ENCODE measurements around the gene FRAS1.

Gene FRAS1

GRCh38 chr4:78519962-78520361 lies 462.8 kb downstream of the FRAS1 start:
- CTCF ChIA-PET = no interaction called here
- Histone ChIP-seq H3K27me3 (replicated peaks in 2 of 5; ENCODE audit: control insufficient read depth in 4 of 5, insufficient read depth in 5 of 5, low read length in 4 of 5) (no peaks in the 10 kb centered on the region), H3K9me3 (ENCODE audit: control extremely low read depth in 1 of 5, control insufficient read depth in 4 of 5, insufficient read depth in 2 of 5, low read depth in 1 of 5, low read length in 4 of 5) (no peaks in the 10 kb centered on the region)

DNA sequence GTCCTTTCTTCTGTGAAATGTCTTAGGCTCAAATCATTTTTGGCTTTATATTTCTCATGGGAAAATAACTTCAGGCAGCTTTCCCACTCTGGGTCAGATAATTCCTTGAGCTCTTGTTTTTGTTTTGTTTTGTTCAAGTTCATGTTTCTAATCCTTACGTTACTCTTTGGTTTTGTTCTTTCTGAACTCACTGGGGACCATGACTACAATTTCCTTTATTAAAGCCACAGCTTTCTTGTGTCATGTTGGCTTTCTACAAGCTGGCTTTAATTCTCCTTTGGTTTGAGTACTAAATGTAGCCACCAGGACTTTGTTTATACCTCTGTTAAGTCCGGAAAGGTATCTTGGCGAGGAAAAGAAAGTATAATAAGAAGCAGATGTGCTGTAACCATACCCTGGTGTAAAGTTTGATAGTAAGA lies 463.7 kb downstream of the FRAS1 start:
- Histone ChIP-seq H3K4me1 (ENCODE audit: control extremely low read depth in 1 of 4, control insufficient read depth in 4 of 4, insufficient read depth in 4 of 4, low read length in 3 of 4) (peaks cover 0 to 7% (median 2%) of the 10 kb centered on the region in 4 experiments), H3K4me3 (ENCODE audit: control insufficient read depth in 1 of 7, extremely low read depth in 1 of 7, insufficient read depth in 4 of 7, low read depth in 2 of 7, low read length in 6 of 7) (no peak overlapping the region), H3K27me3 (replicated peaks in 2 of 5; ENCODE audit: control insufficient read depth in 4 of 5, insufficient read depth in 5 of 5, low read length in 4 of 5) (no peaks in the 10 kb centered on the region), H3K9me3 (ENCODE audit: control extremely low read depth in 1 of 5, control insufficient read depth in 4 of 5, insufficient read depth in 2 of 5, low read depth in 1 of 5, low read length in 4 of 5) (no peaks in the 10 kb centered on the region), H3K36me3 (ENCODE audit: control insufficient read depth in 4 of 4, insufficient read depth in 4 of 4, low read length in 3 of 4) (no peaks in the 10 kb centered on the region), H3K27ac (ENCODE audit: insufficient read depth in 1 of 2, low read depth in 1 of 2, low read length in 2 of 2, poor library complexity in 1 of 2, severe bottlenecking in 2 of 2) (no peak overlapping the region)
- ChIA-PET CTCF (no interaction called here), POLR2A (no interaction called here)
- DNase-seq = peak in 2 of 3 donors; percentile 38 to 45
- no CpG with 5 or more reads among the region's 3 CpGs for WGBS (ENCODE audit: insufficient coverage)

More at GRCh38 chr4:78519962-78520361, 462.8 kb downstream of the FRAS1 start:
- no peak overlapping the region for H3K27ac ChIP-seq (ENCODE audit: insufficient read depth in 1 of 2, low read depth in 1 of 2, low read length in 2 of 2, poor library complexity in 1 of 2, severe bottlenecking in 2 of 2)
- H3K4me1 ChIP-seq (ENCODE audit: control extremely low read depth in 1 of 4, control insufficient read depth in 4 of 4, insufficient read depth in 4 of 4, low read length in 3 of 4) = peaks cover 0 to 7% (median 2%) of the 10 kb centered on the region in 4 experiments
- WGBS (ENCODE audit: insufficient coverage) = 100% methylated on average over 3 of the region's 3 CpGs
- DNase-seq = no peak
- POLR2A ChIA-PET = no interaction called here
- H3K4me3 ChIP-seq (ENCODE audit: control insufficient read depth in 1 of 7, extremely low read depth in 1 of 7, insufficient read depth in 4 of 7, low read depth in 2 of 7, low read length in 6 of 7) = no peak overlapping the region
- no peaks in the 10 kb centered on the region for H3K36me3 ChIP-seq (ENCODE audit: control insufficient read depth in 4 of 4, insufficient read depth in 4 of 4, low read length in 3 of 4)

- ChIA-PET CTCF (no interaction called here), POLR2A (no interaction called here)
- Histone ChIP-seq H3K27ac (ENCODE audit: insufficient read depth in 1 of 2, low read depth in 1 of 2, low read length in 2 of 2, poor library complexity in 1 of 2, severe bottlenecking in 2 of 2) (no peak overlapping the region), H3K27me3 (replicated peaks in 2 of 5; ENCODE audit: control insufficient read depth in 4 of 5, insufficient read depth in 5 of 5, low read length in 4 of 5) (no peaks in the 10 kb centered on the region), H3K4me3 (ENCODE audit: control insufficient read depth in 1 of 7, extremely low read depth in 1 of 7, insufficient read depth in 4 of 7, low read depth in 2 of 7, low read length in 6 of 7) (no peak overlapping the region), H3K9me3 (ENCODE audit: control extremely low read depth in 1 of 5, control insufficient read depth in 4 of 5, insufficient read depth in 2 of 5, low read depth in 1 of 5, low read length in 4 of 5) (no peaks in the 10 kb centered on the region), H3K4me1 (ENCODE audit: control extremely low read depth in 1 of 4, control insufficient read depth in 4 of 4, insufficient read depth in 4 of 4, low read length in 3 of 4) (peaks cover 0 to 7% (median 2%) of the 10 kb centered on the region in 4 experiments), H3K36me3 (ENCODE audit: control insufficient read depth in 4 of 4, insufficient read depth in 4 of 4, low read length in 3 of 4) (no peaks in the 10 kb centered on the region)
- DNase-seq = no peak
- no CpG with 5 or more reads among the region's 1 CpG for WGBS (ENCODE audit: insufficient coverage)
Measured at GRCh38 chr4:78524009-78524408, 466.9 kb downstream of the FRAS1 start.

- ChIA-PET POLR2A (no interaction called here), CTCF (no interaction called here)
- Histone ChIP-seq H3K27ac (ENCODE audit: insufficient read depth in 1 of 2, low read depth in 1 of 2, low read length in 2 of 2, poor library complexity in 1 of 2, severe bottlenecking in 2 of 2) (no peak overlapping the region), H3K4me1 (ENCODE audit: control extremely low read depth in 1 of 4, control insufficient read depth in 4 of 4, insufficient read depth in 4 of 4, low read length in 3 of 4) (peaks cover 0 to 7% (median 2%) of the 10 kb centered on the region in 4 experiments), H3K36me3 (ENCODE audit: control insufficient read depth in 4 of 4, insufficient read depth in 4 of 4, low read length in 3 of 4) (no peaks in the 10 kb centered on the region), H3K9me3 (ENCODE audit: control extremely low read depth in 1 of 5, control insufficient read depth in 4 of 5, insufficient read depth in 2 of 5, low read depth in 1 of 5, low read length in 4 of 5) (no peaks in the 10 kb centered on the region), H3K4me3 (ENCODE audit: control insufficient read depth in 1 of 7, extremely low read depth in 1 of 7, insufficient read depth in 4 of 7, low read depth in 2 of 7, low read length in 6 of 7) (no peak overlapping the region), H3K27me3 (replicated peaks in 2 of 5; ENCODE audit: control insufficient read depth in 4 of 5, insufficient read depth in 5 of 5, low read length in 4 of 5) (no peaks in the 10 kb centered on the region)
- 88% methylated on average over 3 of the region's 3 CpGs for WGBS (ENCODE audit: insufficient coverage)
- no peak for DNase-seq
Measured at GRCh38 chr4:78525559-78525958, 468.4 kb downstream of the FRAS1 start.

DNA sequence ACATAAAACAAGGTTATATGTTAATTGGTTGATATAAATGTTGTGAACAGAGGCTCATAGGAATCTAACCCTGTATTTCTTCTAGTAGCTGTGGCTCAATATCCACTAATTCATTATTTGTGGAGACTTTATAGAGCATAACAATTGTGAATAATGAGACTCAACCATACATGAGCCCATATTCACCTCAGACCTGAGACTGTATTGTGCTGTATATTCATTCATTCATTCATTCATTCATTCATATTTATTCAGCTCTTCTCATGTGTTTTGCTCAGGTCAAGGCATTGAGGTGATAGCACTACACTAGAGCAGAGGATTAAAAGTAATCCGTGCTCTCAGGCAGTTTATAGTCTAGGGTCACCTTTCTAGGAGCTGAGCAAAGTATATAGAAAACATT lies 470.0 kb downstream of the FRAS1 start:
- CTCF ChIA-PET = no interaction called here
- POLR2A ChIA-PET = no interaction called here
- no peak for DNase-seq
- WGBS (ENCODE audit: insufficient coverage) = no CpG with 5 or more reads among the region's 1 CpG
- Histone ChIP-seq H3K4me1 (ENCODE audit: control extremely low read depth in 1 of 4, control insufficient read depth in 4 of 4, insufficient read depth in 4 of 4, low read length in 3 of 4) (peaks cover 0 to 1% (median 0%) of the 10 kb centered on the region in 4 experiments), H3K4me3 (ENCODE audit: control insufficient read depth in 1 of 7, extremely low read depth in 1 of 7, insufficient read depth in 4 of 7, low read depth in 2 of 7, low read length in 6 of 7) (no peak overlapping the region), H3K36me3 (ENCODE audit: control insufficient read depth in 4 of 4, insufficient read depth in 4 of 4, low read length in 3 of 4) (no peaks in the 10 kb centered on the region), H3K27me3 (replicated peaks in 2 of 5; ENCODE audit: control insufficient read depth in 4 of 5, insufficient read depth in 5 of 5, low read length in 4 of 5) (no peaks in the 10 kb centered on the region), H3K27ac (ENCODE audit: insufficient read depth in 1 of 2, low read depth in 1 of 2, low read length in 2 of 2, poor library complexity in 1 of 2, severe bottlenecking in 2 of 2) (no peak overlapping the region), H3K9me3 (ENCODE audit: control extremely low read depth in 1 of 5, control insufficient read depth in 4 of 5, insufficient read depth in 2 of 5, low read depth in 1 of 5, low read length in 4 of 5) (no peaks in the 10 kb centered on the region)

- Histone ChIP-seq H3K36me3 (ENCODE audit: control insufficient read depth in 4 of 4, insufficient read depth in 4 of 4, low read length in 3 of 4) (no peaks in the 10 kb centered on the region), H3K27me3 (replicated peaks in 2 of 5; ENCODE audit: control insufficient read depth in 4 of 5, insufficient read depth in 5 of 5, low read length in 4 of 5) (no peaks in the 10 kb centered on the region), H3K4me1 (ENCODE audit: control extremely low read depth in 1 of 4, control insufficient read depth in 4 of 4, insufficient read depth in 4 of 4, low read length in 3 of 4) (peaks cover 0 to 6% (median 0%) of the 10 kb centered on the region in 4 experiments), H3K9me3 (ENCODE audit: control extremely low read depth in 1 of 5, control insufficient read depth in 4 of 5, insufficient read depth in 2 of 5, low read depth in 1 of 5, low read length in 4 of 5) (no peaks in the 10 kb centered on the region), H3K27ac (ENCODE audit: insufficient read depth in 1 of 2, low read depth in 1 of 2, low read length in 2 of 2, poor library complexity in 1 of 2, severe bottlenecking in 2 of 2) (no peak overlapping the region), H3K4me3 (ENCODE audit: control insufficient read depth in 1 of 7, extremely low read depth in 1 of 7, insufficient read depth in 4 of 7, low read depth in 2 of 7, low read length in 6 of 7) (no peak overlapping the region)
- DNase-seq = no peak
- POLR2A ChIA-PET = no interaction called here
- CTCF ChIA-PET = no interaction called here
- 94% methylated on average over 4 of the region's 4 CpGs for WGBS (ENCODE audit: insufficient coverage)
Measured at GRCh38 chr4:78527555-78527954, 470.4 kb downstream of the FRAS1 start.

DNA sequence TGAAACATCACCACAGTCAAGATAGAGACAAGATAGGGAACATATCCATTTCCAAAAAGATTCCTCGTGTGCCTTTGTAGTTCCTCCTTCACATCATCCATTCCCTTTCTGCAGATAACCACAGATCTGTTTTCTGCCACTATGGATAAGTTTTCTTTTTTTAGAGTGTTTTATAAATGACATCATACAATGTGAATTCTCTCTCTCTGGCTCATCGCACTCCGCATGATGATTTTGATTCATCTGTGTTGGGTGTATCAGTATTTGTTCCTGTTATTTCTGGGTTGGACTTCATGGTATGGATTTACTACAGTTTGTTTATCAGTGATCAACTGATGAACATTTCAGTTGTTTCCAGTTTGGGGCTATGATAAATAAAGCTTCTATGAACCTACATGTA lies 471.2 kb downstream of the FRAS1 start:
- ChIA-PET POLR2A (no interaction called here), CTCF (no interaction called here)
- Histone ChIP-seq H3K4me1 (ENCODE audit: control extremely low read depth in 1 of 4, control insufficient read depth in 4 of 4, insufficient read depth in 4 of 4, low read length in 3 of 4) (peaks cover 0 to 6% (median 0%) of the 10 kb centered on the region in 4 experiments), H3K36me3 (ENCODE audit: control insufficient read depth in 4 of 4, insufficient read depth in 4 of 4, low read length in 3 of 4) (no peaks in the 10 kb centered on the region), H3K9me3 (ENCODE audit: control extremely low read depth in 1 of 5, control insufficient read depth in 4 of 5, insufficient read depth in 2 of 5, low read depth in 1 of 5, low read length in 4 of 5) (no peaks in the 10 kb centered on the region), H3K27me3 (replicated peaks in 2 of 5; ENCODE audit: control insufficient read depth in 4 of 5, insufficient read depth in 5 of 5, low read length in 4 of 5) (no peaks in the 10 kb centered on the region), H3K27ac (ENCODE audit: insufficient read depth in 1 of 2, low read depth in 1 of 2, low read length in 2 of 2, poor library complexity in 1 of 2, severe bottlenecking in 2 of 2) (no peak overlapping the region), H3K4me3 (ENCODE audit: control insufficient read depth in 1 of 7, extremely low read depth in 1 of 7, insufficient read depth in 4 of 7, low read depth in 2 of 7, low read length in 6 of 7) (no peak overlapping the region)
- no peak for DNase-seq
- no CpG with 5 or more reads among the region's 3 CpGs for WGBS (ENCODE audit: insufficient coverage)
